Left hindlimb (tissue), 1 donor: Measurements from ENCODE around the gene UPF2.

ENCODE experiments used
- DNase-seq: peaks from one replicate; pipeline ENCODE4 v3.0.0-alpha.2; 2018

Gene UPF2

DNA sequence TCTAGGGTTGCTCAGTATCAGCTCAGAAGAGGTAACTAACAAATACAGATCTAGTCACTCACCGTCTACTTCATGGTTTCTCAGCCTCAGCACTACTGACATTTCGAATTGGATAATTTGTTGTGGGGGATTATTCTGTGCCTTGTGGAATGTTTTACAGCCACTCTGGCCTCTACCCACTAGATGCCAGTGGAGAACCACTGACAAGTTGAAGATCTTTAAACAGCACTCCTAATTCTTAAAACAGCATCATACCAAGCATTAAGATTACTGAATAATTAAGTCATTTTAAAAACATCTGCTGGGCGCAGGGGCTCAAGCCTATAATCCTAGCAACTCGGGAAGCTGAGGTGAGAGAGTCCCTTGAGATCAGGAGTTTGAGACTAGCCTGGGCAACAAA, 82.6 kb downstream of the UPF2 start:
- DNase-seq: no peak

DNA sequence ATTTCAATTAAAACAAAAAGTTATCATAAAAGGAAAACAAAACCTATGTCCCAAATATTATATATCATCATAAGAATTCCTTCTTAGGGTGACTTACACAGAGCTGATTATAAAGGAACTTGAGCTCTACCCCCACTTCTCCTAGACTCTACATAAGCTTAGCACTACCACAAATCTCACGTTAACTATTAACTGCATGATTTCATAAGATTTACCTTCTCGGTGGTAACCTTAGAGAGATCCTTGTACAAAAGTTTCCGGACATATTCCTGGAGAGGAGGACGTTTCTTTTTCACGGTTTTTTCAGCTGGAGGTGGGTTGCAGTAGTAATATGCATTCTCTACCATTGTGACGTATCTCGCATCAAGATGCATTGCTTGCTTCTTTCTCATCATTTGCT, 83.7 kb downstream of the UPF2 start:
- no peak for DNase-seq

DNA sequence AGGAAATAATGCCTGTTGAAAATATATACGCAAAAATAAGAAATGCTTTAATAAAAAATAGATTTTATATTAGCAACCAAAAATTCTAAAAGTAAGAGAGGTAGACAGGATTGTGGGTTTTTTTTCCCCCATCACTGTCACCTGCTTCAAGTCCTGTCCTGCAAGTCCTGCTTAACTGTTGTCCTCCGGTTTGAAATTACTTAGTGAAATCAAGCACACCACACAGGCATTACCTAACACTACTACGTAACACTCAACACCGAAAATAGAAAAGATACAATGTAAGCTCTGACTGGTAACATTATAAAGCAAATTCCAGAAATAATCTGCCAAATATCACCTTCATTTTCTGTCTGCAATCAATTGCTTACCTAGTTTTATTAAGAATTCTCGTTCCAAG, 90.9 kb downstream of the UPF2 start:
- no peak for DNase-seq

DNA sequence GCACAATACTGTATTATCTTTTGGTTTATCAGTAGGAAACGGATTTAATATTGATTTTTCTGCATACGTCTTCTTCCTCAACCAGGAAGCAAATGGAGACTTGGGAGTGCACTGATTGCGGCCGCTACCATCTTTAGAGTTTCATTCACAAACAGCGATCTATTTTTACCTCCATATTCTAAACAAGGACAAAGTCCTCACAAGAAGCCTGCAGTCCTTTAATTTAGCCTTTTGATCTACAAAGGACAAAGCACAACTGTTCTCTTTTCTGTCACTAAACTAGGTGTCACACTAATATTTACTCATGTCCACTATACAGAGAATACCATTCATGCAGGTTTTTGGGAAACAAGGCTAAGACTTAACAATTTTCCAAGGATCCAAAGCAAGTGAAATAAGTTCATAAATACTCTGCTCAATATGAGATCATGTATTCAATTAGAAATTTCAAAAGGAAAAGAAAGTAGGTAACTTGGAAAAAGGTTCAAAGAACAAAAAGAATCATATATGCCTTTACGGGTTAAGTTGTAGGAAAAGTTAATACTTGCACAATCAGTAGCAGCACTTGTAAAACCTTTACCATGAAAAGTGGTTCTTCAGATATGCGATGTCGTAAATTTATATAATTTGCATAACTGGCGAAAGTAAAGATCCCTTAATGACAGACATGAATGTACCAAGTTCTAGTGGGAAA, 92.1 kb downstream of the UPF2 start:
- no peak for DNase-seq

DNA sequence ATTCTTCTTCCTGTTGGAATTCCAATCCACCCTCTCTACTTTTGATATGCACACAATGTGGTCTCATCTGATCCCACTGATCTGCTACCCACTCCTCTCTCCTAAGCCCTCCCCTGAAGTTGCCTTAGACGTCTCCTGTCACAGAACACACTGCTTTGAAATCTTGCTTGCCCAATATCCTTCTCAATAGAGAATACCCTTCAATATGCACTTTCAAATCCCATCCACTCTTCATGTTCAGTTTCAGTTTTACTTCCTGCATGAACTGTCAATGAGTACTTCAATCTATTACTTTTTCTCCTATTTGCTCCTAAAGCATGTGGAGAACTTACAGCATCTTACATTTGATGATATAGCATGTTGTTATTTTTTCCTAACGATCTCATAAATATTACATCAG, 93.5 kb downstream of the UPF2 start:
- DNase-seq: no peak

DNA sequence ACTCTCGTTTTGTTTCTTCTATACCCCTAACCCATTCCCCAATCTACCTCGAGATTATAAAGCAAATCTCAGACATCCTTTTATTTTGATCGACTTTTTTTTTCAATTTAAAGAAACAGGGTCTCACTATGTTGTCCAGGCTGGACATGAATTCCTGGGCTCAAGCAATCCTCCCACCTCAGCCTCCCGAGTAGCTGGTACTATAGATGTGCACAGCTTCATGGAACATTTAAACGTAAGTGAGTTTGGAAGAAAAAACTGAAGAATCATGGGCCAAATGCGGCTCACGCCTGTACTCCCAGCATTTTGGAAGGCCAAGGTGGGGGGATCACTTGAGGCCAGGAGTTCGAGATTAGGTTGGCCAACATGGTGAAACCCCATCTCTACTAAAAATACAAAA, 96.0 kb downstream of the UPF2 start:
- DNase-seq: no peak

DNA sequence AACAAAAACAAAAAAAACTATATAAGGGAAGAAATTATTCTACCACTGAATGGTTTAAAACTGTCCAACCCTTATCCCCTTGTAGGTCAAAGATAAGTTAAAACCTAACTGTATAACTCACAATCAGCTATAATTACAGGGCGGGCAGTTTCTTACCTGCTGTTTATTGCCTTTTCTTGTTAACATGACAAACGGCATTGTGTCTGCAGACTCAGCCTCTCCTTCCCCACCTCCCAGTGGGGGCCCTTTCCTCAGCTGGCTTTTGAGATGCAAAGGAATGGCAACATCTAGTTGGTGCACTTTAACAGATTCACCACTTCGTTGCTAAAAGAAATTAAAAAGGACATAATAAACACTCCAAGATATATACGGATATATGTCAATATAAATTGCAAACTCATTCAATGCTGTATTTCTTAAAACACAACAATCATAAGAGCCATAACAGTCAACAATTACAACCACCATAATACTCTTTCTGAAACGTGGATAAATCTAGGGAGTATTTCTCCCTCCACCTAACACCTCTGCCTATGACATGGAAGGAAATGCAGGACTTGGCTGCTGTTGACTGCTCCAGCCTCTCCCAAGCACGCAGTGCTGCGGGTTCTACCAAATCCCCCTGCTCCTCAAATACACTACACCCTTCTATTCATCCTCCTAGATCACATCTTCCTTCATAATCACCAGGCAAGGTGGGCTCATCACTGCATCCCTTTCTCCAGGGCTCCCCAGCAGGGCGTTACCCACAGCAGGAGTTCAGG, 106.0 kb downstream of the UPF2 start:
- DNase-seq: no peak

DNA sequence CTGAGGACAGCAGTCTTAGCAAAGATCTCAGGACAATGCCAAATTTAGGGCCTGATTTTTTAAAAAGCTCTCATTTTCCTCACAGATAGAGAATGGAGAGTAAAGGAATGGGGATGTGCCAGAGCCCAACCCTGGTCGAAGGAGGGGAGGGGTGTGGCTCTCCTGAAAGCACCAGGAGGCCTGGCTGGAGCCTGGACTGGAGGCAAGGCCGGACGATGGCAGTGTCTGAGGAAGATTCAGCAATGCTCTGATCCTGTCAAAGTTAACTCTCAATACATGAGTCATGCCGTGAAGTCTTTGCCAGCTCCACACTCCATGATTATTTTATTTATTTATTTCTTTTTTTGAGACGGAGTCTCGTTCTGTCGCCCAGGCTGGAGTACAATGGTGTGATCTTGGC, 108.3 kb downstream of the UPF2 start:
- DNase-seq: no peak

DNA sequence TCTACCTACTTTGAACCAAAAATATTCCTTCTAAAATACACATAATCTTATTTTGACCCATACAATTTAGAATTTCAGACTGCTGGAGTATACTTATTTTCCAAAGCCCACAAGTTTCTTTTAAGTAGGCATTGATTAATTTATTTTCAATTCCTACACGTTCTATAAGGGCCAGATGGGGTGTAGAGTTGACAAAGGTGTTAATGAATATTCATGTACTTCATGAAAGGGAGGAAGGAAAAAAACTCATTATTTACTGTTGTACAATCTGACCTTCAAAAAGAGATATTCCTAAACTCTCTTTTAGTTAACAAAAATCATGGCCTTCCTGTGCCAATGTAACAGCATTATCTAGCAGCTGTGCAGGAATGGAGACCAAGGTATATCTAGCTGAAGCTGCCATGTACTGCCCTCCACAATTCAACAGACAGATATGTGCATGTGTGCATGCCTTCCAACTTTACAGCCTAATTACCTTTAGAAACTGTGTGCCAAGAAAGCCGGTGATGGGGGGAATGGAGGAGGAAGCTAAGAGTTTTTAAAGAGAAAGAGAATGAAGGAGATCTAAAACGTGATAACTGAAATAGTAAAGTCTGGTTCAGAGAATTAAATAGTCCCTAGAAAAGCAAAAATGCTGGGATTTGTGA, 108.9 kb downstream of the UPF2 start:
- no peak for DNase-seq

DNA sequence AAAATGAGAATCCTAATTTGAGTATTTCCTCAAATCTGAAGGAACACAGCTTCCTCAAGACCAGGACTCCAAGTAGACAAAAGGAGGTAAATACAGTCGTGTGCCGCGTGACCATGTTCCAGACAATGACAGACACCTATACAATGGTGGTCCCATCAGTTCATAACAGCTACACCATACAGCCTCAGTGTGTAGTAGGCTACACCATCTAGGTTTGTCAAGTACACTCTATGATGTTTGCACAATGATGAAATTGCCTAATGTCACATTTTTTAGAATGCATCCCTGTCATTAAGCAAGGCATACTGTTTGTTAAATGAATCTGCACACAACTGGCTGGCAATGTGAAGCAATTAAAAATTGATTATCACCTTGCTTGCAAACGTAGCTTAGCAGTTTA, 111.6 kb downstream of the UPF2 start:
- DNase-seq: no peak

DNA sequence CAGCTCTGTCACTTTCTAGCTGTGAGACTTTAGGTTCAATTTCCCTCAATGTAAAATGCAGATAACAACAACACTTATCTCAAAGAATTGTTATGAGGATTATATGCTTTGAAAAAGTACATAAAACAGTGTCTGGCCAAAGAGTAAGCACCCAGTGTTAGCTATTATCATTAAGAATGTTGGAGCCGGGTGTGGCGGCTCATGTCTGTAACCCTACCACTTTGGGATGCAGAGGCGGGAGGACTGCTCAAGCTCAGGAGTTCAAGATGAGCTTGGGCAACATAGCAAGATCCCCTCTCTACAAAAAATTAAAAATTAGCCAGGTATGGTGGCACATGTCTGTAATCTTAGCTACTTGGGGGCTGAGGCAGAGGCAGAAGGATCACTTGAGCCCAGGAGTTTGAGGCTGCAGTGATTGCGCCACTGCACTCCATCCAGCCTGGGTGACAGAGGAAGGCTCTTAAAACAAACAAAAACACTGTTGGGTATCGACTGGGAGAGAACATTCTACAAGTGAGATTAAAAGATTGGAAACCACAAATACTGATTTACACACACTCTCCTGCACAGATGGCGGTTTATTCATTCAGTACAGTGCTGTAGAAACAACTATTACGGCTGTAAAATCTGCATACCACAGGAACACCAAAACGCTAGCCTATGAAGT, 112.2 kb downstream of the UPF2 start:
- no peak for DNase-seq

DNA sequence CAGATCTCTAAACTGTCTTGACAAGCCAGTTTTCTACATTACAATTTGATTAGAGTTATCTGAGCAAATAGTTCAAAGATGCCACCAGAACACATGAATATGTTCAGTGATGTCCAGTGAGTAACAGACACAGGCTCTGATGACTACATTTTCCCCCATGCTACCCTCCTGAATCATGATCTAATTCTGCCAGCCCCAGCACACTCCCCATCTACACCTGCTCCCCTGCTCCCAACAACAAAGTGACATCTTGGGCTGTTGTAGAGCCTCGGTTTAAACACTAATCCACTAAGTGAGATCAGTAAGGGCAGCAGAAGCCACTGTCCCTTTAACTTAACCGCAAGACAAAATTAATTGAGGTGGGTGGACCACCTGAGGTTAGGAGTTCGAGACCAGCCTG, 114.9 kb downstream of the UPF2 start:
- DNase-seq: no peak

DNA sequence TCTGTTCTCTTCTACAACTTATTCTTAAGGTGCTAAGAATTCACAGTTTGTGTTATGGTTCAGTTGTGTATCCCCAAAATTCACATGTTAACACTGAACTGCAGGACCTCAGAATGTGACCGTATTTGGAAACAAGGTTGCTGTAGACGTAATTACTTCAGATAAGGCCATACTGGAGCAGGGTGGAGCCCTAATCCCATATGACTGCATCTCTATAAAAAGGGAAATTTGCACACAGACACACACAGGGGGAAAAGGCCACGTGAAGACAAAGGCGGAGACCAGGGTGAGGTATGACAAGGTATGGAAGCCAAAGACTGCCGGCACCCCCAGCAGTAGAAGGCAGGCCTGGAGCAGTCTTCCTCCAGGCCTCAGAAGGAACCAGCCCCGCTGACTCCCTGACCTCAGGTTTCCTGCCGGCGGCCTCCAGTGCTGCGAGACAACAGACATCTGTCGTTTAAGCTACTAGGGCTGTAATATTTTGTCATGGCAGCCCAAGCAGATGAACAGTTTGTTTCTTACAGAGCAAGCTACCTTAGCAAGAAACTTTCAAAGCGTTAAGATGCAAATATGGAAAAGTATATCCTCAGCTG, 120.7 kb downstream of the UPF2 start:
- DNase-seq: no peak

DNA sequence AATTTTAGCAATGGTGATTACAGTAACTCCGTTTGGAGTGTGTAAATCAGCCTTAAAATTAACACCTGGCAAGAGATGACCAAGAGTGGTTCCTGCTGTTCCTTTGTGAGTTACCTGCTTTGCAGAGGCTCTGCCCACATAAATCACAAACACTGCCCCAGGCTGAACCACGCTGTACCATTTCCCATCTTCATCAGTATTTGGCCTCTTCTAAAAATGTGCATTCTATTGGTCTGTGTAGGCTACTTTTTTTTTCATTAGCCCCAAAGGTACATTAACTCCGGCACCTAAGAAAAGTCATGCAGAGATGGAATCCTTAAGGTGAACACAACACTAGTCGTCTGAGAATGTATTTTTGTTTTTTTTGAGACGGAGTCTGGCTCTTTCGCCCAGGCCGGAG, 123.3 kb downstream of the UPF2 start:
- DNase-seq: no peak

DNA sequence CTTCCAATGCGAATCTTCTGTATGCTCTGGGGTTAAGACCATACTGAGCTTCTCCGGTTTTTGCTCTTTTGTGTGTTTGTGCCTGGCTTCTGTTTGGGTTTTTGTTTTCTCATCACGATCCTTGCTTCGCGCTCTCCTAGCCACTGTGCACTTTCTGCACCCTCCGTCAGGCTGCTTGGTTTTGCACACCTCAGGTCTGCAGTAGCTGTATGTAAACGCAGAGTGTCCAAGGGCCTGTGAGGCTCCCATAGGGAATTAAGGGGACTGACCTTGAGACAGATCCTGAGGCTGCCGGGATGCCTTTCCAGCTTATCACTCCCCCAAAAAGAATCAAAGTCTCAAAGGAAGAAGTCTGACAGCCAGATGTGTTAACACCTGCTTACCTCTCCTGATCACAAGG, 124.2 kb downstream of the UPF2 start:
- DNase-seq: no peak

DNA sequence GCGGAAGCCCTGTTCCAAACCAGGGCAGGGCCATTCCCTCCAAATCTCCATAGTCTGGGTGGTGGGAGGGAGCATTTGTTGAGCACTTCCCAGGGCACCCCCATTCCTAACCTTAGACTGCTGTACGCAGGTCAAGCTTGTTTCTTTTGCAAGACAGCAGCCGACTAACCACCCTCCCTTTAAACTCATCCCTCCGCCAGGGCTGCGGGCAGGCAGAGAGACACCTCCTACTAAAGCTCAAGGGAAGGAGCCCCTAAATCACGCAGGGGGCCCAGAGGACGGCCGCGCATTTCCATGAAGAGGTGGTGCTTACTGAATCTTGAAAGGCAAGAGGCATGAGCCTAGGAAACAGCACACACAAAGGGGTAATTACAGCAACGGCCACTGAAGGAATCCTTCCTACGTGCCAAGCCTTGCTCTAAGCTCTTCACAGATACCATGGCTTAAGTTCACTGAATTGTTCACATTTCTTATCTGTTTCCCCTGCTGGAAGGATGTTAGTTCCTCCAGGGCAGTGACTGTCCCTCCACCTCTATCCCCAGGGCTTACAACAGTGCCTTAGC, 129.4 kb downstream of the UPF2 start:
- DNase-seq: no peak

DNA sequence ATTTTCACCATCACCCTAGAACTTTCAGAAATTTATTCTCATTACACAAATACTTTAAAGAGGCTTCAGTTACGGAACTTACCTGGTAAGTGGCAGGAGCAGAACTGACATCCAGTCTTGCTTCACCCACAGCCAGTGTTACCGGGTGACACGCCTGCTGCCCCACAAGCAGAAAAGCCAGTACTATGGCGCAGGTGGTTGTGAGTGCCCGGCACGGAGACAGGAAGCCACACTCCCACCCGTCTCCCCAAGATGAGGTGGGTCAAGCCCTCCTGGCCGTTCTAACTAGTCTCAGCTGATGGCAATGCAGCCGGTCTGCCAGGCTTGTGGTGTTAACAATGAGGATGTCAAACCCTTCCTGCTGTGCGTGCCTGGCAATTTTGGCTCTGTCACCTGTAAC, 132.5 kb downstream of the UPF2 start:
- DNase-seq: no peak

DNA sequence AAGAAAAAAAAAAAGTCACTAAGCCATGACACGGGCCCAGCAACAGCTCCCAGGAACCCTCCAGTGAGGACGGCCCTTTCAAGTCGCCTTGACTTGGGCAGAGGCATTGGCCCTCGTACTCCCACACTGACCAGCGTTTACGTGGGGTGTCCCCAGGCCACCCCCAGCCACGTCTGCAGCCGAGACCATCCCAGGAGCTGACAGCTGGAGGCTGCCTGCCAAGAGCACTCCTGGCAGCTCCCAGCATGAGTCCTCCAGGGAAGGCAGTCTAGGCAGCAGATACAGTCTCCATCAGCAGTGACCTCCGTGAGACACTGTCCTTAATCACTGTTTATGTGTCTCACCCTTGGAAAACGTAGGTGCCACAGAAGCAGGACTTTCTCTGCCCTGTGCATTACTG, 133.0 kb downstream of the UPF2 start:
- DNase-seq: no peak

DNA sequence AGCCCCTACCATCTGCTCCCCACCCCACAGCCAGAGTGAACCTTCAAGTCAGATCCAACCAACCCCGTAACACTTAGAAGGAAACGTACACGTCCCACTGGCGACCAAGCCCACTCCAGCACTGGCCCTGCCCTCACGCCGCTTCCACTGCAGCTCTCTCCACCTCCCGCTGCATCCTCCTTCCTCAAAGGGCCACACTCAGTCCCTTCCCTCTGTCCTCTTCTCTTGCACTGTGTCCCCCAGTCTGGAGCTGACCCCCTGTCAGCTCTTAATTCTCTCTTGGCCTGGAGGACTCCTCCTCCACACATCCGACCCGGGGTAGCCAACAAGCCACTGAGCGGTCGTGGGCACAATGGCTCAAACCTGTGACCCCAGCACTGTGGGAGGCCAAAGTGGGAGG, 133.6 kb downstream of the UPF2 start:
- no peak for DNase-seq

DNA sequence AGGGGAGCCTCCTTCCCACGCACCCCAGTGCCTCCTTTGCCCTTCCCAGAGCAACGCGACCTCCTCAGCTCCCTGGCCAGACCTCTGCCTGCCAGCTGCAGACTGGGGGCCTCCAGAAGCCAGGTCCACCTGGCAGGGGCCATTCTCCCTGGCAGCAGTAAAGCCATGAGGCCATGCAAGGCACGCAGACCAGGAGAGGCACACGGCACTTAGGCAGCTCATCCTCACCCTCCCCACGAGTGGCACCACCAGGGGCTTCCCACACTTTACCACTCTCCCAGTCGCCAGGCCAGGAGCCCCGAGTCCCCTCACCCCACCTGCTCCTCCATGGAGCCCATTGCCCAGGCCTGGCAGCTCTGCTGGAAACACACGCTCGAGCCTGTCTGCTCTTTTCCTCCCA, 134.1 kb downstream of the UPF2 start:
- no peak for DNase-seq

DNA sequence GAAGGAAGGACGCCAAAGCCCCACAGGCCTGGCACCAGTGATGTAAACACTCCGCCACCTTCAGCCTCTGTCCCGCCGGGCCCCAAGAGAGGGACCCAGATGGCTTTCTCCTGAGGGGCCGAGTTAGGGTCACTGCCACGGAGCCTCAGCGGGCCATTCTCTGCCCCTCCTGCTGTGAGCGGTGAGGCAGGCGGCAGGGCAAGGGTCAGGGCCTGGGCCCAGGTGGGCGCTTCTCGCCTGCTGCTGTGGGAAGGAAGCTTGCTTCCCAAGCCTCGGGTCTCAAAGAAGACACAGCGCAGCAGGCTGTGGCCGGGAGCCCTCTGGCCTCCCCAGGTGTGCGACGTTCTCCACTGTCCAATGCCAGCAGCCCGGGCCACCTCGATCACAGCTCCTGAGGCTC, 134.7 kb downstream of the UPF2 start:
- no peak for DNase-seq

DNA sequence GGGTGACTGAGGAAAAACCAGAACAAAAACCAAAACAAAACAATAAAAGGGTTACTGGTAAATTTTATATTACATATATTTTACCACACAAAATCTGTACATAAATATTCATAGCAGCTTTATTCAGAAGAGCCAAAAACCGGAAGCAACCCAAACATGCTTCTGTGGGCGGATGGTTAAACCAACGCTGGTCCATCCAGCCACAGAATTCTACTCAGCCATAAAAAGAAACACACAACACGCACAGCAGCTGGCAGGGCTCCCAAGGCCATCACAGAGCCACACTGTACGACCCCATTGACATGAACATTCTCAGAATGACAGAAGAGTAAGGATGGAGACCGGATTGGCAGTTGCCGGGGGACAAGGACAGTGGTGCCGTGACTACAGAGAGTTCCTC, 135.9 kb downstream of the UPF2 start:
- DNase-seq: no peak

DNA sequence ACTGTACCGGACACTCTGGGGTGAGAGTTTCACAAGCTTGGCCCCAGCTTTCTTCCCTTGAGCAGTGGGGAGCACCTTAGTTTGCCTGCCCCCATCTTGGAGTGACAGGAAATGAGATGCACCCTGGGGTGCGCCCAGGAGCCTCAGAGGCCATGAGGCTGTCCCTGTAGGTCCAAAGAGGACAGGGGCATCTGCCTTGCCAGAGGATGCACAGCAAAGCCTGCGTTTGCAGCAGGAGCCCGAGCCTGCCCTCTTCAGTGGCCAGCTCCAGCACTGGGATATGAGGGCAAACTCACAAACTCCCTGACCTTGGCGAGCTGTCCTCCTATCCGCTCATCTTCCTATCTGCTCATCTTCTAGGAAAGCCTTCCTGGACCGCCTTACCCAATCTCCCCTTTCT, 140.0 kb downstream of the UPF2 start:
- no peak for DNase-seq
